Neural cell (in vitro differentiated cells): ENCODE measurements around the gene LDLRAD4. TPM values are rescaled to one million over a fixed set of nuclear protein-coding genes. Genes with fewer than 3 reads are reported as not detected.

Source experiments
- H2AFZ ChIP-seq: fragments of 200-600, 300-800 bp; sonication (generic), shearing (Covaris generic); 2 replicates; pipeline ENCODE4 v1.6.0; 2014; ENCODE audit warnings: low read depth, mild to moderate bottlenecking, antibody characterized with exemption, low read length, moderate library complexity
- H3F3A ChIP-seq: fragments of 200-600 bp; shearing (Covaris generic); 2 replicates; pipeline ENCODE4 v1.6.1; 2016; ENCODE audit warnings: mild to moderate bottlenecking, moderate library complexity, mixed read lengths, antibody characterized with exemption, low read length; ENCODE audit not compliant: insufficient read depth, poor library complexity, severe bottlenecking
- H3K27ac ChIP-seq: fragments of 200-600, 300-800 bp; sonication (generic), shearing (Covaris generic); 2 replicates; pipeline ENCODE4 v1.5.1; 2014; ENCODE audit warnings: mild to moderate bottlenecking, low read length, moderate library complexity
- H3K27me3 ChIP-seq: fragments of 300-800, 200-600 bp; sonication (generic), shearing (Covaris generic); 2 replicates; pipeline ENCODE4 v1.6.0; 2014; ENCODE audit warnings: mild to moderate bottlenecking, low read depth, low read length, moderate library complexity; ENCODE audit not compliant: insufficient read depth
- H3K36me3 ChIP-seq: fragments of 300-800, 200-600 bp; sonication (generic), shearing (Covaris generic); 2 replicates; pipeline ENCODE4 v1.5.1; 2014; ENCODE audit warnings: mild to moderate bottlenecking, antibody characterized with exemption, low read length, moderate library complexity; ENCODE audit not compliant: insufficient read depth
- H3K4me2 ChIP-seq: fragments of 300-800, 200-600 bp; sonication (generic), shearing (Covaris generic); 2 replicates; pipeline ENCODE4 v1.6.0; 2014; ENCODE audit warnings: mild to moderate bottlenecking, low read length
- H3K4me3 ChIP-seq: fragments of 300-800, 200-600 bp; sonication (generic), shearing (Covaris generic); 2 replicates; pipeline ENCODE4 v1.5.1; 2014; ENCODE audit warnings: mild to moderate bottlenecking, low read length, moderate library complexity
- H3K79me2 ChIP-seq: fragments of 200-600 bp; shearing (Covaris generic); replicated peaks from 2 replicates; pipeline ENCODE4 v1.6.0; 2014; ENCODE audit warnings: mild to moderate bottlenecking, low read length, moderate library complexity; ENCODE audit not compliant: insufficient read depth
- H3K9ac ChIP-seq: fragments of 300-800, 200-600 bp; sonication (generic), shearing (Covaris generic); 2 replicates; pipeline ENCODE4 v1.6.1; 2016; ENCODE audit warnings: mild to moderate bottlenecking, low read length, mixed read lengths
- H3K9me2 ChIP-seq: fragments of 200-600 bp; shearing (Covaris generic); 2 replicates; pipeline ENCODE4 v1.6.1; 2016; ENCODE audit warnings: mild to moderate bottlenecking, low read length, mixed read lengths; ENCODE audit not compliant: insufficient read depth
- H3K9me3 ChIP-seq: fragments of 200-600, 300-800 bp; sonication (generic), shearing (Covaris generic); 2 replicates; pipeline ENCODE4 v1.6.1; 2016; ENCODE audit warnings: mild to moderate bottlenecking, mixed run types, low read length, moderate library complexity, mixed read lengths
- H4K20me1 ChIP-seq: fragments of 200-600 bp; shearing (Covaris generic); 2 replicates; pipeline ENCODE4 v1.6.1; 2016; ENCODE audit warnings: mild to moderate bottlenecking, mixed run types; ENCODE audit not compliant: insufficient read depth
- EP300 ChIP-seq: fragments of 450-650 bp; conservative IDR thresholded peaks from 2 replicates; pipeline ENCODE4 v1.6.1; 2014; ENCODE audit warnings: antibody characterized with exemption, mild to moderate bottlenecking, moderate library complexity; ENCODE audit not compliant: poor library complexity, severe bottlenecking
- EZH2 ChIP-seq: fragments of 200-600, 300-800 bp; shearing (Covaris generic), sonication (generic); IDR thresholded peaks from 2 replicates; pipeline ENCODE4 v1.6.1; 2014; ENCODE audit warnings: antibody characterized with exemption, low read length, borderline replicate concordance, mild to moderate bottlenecking; ENCODE audit not compliant: insufficient read depth, poor library complexity, severe bottlenecking
- MXI1 ChIP-seq: fragments of 450-650 bp; conservative IDR thresholded peaks from 2 replicates; pipeline ENCODE4 v1.6.1; 2014; ENCODE audit warnings: antibody characterized with exemption, mild to moderate bottlenecking; ENCODE audit not compliant: poor library complexity, severe bottlenecking
- POLR2AphosphoS5 ChIP-seq: IDR thresholded peaks from 2 replicates; pipeline ENCODE4 v1.6.1; 2012
- RAD21 ChIP-seq: fragments of 450-650 bp; conservative IDR thresholded peaks from 2 replicates; pipeline ENCODE4 v1.6.1; 2014; ENCODE audit warnings: antibody characterized with exemption, mild to moderate bottlenecking, moderate library complexity
- REST ChIP-seq: IDR thresholded peaks from 2 replicates; pipeline ENCODE4 v1.6.1; 2012; ENCODE audit warnings: borderline replicate concordance
- SMC3 ChIP-seq: fragments of 450-650 bp; conservative IDR thresholded peaks from 2 replicates; pipeline ENCODE4 v1.6.1; 2014; ENCODE audit warnings: antibody characterized with exemption, mild to moderate bottlenecking, moderate library complexity; ENCODE audit not compliant: poor library complexity
- TAF1 ChIP-seq: IDR thresholded peaks from 2 replicates; pipeline ENCODE4 v1.6.1; 2012; ENCODE audit warnings: low read depth
- polyA plus RNA-seq: library from polyadenylated mRNA; depleted of rRNA; stranded (reverse); fragments of >200 nt; gene quantifications from 2 replicates; pipeline ENCODE4 v1.2.3, GENCODE V29; 2014
- TF ChIP-seq, protein P1 (sequence below): fragments of 450-650 bp; IDR thresholded peaks from 2 replicates; pipeline ENCODE4 v1.5.1; 2014; ENCODE audit warnings: antibody characterized with exemption, mild to moderate bottlenecking, moderate library complexity; ENCODE audit not compliant: poor library complexity, severe bottlenecking

The LDLRAD4 gene
- polyA plus RNA-seq, 1 donor from 2014 or later, result 3.7 TPM

DNA sequence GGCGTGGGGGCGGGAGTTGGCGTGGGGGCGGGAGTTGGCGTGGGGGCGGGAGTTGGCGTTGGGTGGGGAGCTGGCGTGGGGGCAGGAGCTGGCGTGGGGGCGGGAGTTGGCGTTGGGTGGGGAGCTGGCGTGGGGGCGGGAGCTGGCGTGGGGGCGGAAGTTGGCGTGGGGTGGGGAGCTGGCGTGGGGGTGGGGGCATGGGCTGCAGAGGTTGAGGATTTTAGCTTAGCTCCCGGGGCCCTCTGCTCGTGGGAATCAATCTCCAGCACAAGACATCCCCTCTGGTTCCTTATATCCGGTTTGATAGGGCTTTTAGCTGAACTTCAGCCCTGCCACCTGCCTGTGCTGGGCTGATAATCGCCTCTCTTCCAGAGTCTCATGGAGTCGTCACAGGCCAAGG is 177.0 kb downstream of the LDLRAD4 start:
- Histone ChIP-seq H3K4me3 (no peak overlapping the region), H3K4me2 (no peak overlapping the region), H3K79me2 (no peaks in the 10 kb centered on the region), H3K27me3 (no peaks in the 10 kb centered on the region), H3K9me3 (no peaks in the 10 kb centered on the region), H3K27ac (no peak overlapping the region), H3K36me3 (no peaks in the 10 kb centered on the region), H3K9me2 (no peaks in the 10 kb centered on the region), H4K20me1 (no peaks in the 10 kb centered on the region), H3K9ac (no peak overlapping the region), H3F3A (no peaks in the 10 kb centered on the region), H2AFZ (no peak overlapping the region)
- no peak for TF ChIP-seq EZH2
- TF ChIP-seq, protein P1, sequence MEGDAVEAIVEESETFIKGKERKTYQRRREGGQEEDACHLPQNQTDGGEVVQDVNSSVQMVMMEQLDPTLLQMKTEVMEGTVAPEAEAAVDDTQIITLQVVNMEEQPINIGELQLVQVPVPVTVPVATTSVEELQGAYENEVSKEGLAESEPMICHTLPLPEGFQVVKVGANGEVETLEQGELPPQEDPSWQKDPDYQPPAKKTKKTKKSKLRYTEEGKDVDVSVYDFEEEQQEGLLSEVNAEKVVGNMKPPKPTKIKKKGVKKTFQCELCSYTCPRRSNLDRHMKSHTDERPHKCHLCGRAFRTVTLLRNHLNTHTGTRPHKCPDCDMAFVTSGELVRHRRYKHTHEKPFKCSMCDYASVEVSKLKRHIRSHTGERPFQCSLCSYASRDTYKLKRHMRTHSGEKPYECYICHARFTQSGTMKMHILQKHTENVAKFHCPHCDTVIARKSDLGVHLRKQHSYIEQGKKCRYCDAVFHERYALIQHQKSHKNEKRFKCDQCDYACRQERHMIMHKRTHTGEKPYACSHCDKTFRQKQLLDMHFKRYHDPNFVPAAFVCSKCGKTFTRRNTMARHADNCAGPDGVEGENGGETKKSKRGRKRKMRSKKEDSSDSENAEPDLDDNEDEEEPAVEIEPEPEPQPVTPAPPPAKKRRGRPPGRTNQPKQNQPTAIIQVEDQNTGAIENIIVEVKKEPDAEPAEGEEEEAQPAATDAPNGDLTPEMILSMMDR, result no peak
- no peak for TF ChIP-seq REST
- no peak for TF ChIP-seq RAD21
- no peak for TF ChIP-seq MXI1
- no peak for TF ChIP-seq POLR2AphosphoS5
- TF ChIP-seq SMC3, result no peak
- TF ChIP-seq TAF1, result no peak
- no peak for TF ChIP-seq EP300

- Histone ChIP-seq H3K9me2 (no peaks in the 10 kb centered on the region), H3K79me2 (no peaks in the 10 kb centered on the region), H3K27ac (no peak overlapping the region)
Measured at GRCh38 chr18:13397504-13398163, 179.1 kb downstream of the LDLRAD4 start.

More at GRCh38 chr18:13397504-13398163, 179.1 kb downstream of the LDLRAD4 start:
- no peaks in the 10 kb centered on the region for H3K36me3 ChIP-seq
- H3K4me3 ChIP-seq, result no peak overlapping the region
- TF ChIP-seq RAD21 (no peak), EP300 (no peak), POLR2AphosphoS5 (no peak), SMC3 (no peak), MXI1 (no peak), EZH2 (no peak), TAF1 (no peak)
- TF ChIP-seq, protein P1, result no peak
- no peak overlapping the region for H3K4me2 ChIP-seq
- H3K27me3 ChIP-seq, result no peaks in the 10 kb centered on the region
- H3K9ac ChIP-seq, result no peak overlapping the region
- H2AFZ ChIP-seq, result no peak overlapping the region
- H3F3A ChIP-seq, result no peaks in the 10 kb centered on the region
- H3K9me3 ChIP-seq, result no peaks in the 10 kb centered on the region
- no peaks in the 10 kb centered on the region for H4K20me1 ChIP-seq
